H1 (cell line): ENCODE data around the gene MDFIC2. TPM values are rescaled to one million over a fixed set of nuclear protein-coding genes. Genes with fewer than 3 reads are reported as not detected.

ENCODE experiments used
- CBX8 ChIP-seq: fragments of 300-800, 300-1000 bp; sonication (generic); IDR thresholded peaks from 2 replicates; pipeline ENCODE4 v1.7.1; 2016; ENCODE audit warnings: low read depth, low read length, borderline replicate concordance
- CHD7 ChIP-seq: fragments of 300-600 bp; sonication (generic); IDR thresholded peaks from 2 replicates; pipeline ENCODE4 v1.7.1; 2012; ENCODE audit warnings: low read length, moderate library complexity, mild to moderate bottlenecking, inconsistent platforms; ENCODE audit not compliant: insufficient replicate concordance
- CREB1 ChIP-seq: IDR thresholded peaks from 2 replicates; pipeline ENCODE4 v1.6.1; 2012; ENCODE audit warnings: inconsistent platforms
- CTBP2 ChIP-seq: IDR thresholded peaks from 2 replicates; pipeline ENCODE4 v1.7.0; 2011; ENCODE audit warnings: borderline replicate concordance, mild to moderate bottlenecking, moderate library complexity, mixed read lengths, low read length; ENCODE audit not compliant: insufficient read depth, insufficient read length
- FOSL1 ChIP-seq: IDR thresholded peaks from 2 replicates; pipeline ENCODE4 v1.6.1; 2011; ENCODE audit warnings: mild to moderate bottlenecking, low read depth, low read length, moderate library complexity; ENCODE audit not compliant: insufficient read depth
- JUND ChIP-seq: IDR thresholded peaks from 2 replicates; pipeline ENCODE4 v1.6.1; 2011; ENCODE audit warnings: mild to moderate bottlenecking, improper control_type of control experiment, low read length
- KDM1A ChIP-seq: fragments of 200-600, 300-600 bp; sonication (generic); IDR thresholded peaks from 2 replicates; pipeline ENCODE4 v1.7.1; 2016; ENCODE audit warnings: mild to moderate bottlenecking, low read length, borderline replicate concordance
- MAFK ChIP-seq: IDR thresholded peaks from 2 replicates; pipeline ENCODE4 v1.6.1; 2012; ENCODE audit warnings: low read depth, mild to moderate bottlenecking, improper control_type of control experiment, low read length
- SIRT6 ChIP-seq: IDR thresholded peaks from one replicate; pipeline ENCODE4 v1.7.1; 2012; ENCODE audit warnings: low read length, inconsistent platforms
- SUZ12 ChIP-seq: fragments of 200-600 bp; sonication (generic); IDR thresholded peaks from 2 replicates; pipeline ENCODE4 v1.6.1; 2012; ENCODE audit warnings: mild to moderate bottlenecking, inconsistent platforms, low read length, moderate library complexity, mixed read lengths
- polyA plus RNA-seq, 7 experiments: library from polyadenylated mRNA; depleted of rRNA in 3 of 7; stranded (reverse) in 5 of 7; unstranded in 2 of 7; fragments of >200 nt in 5 of 7; fragments of 200-250 nt in 2 of 7; gene quantifications; 1 replicate in 5 of 7; 2 replicates in 1 of 7; 4 replicates in 1 of 7; pipeline versions ENCODE4 v1.2.1 to v1.2.3, GENCODE V29; 2011 to 2013; ENCODE audit warnings: missing spikeins in 2 of 7, mixed read lengths in 2 of 7
- total RNA-seq: library from RNA; stranded (reverse); fragmentation: NEBNext Ultra II Directional; extraction: Animal tissue kit (Norgen Biotek cat#: 25700); gene quantifications from 2 replicates; pipeline ENCODE4 v1.2.1, GENCODE V29; 2021

Gene MDFIC2
- total and polyA plus RNA-seq, 2 of the 8 experiments (the other 6 are each of a cell fraction or from before 2014, with no cell fraction given): not detected

DNA sequence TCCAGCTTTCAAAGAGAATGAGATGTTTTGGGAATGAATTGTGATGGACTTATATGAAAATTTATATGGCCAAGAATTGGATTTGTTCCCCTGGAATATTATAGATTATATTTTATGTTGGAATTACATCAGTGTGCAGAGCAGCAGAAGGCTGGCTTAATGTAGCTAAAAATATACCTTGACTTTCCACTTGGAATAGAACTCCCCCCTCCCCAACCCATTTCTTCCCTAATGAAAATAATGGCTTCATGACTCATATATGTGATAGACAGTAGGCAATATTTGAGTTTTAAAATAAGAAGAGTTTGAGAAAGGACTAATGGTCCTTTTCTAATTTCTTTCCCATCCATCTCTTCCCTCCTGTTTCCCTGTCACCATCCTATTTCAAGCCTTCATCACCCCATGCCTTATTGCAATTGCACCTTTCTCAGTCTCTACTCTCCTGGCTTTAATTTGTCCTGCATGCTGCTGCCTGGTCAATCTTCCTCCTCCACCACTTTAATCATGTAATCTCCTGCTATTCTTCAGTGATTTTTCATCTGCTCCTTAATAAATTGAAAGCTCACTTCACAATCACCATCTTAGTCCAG is 122.5 kb downstream of the MDFIC2 start (continued):
- TF ChIP-seq CHD7 (no peak), FOSL1 (no peak), CREB1 (no peak), CTBP2 (no peak), SUZ12 (no peak), MAFK (no peak), KDM1A (no peak), CBX8 (no peak), JUND (no peak), SIRT6 (no peak)
